22Rv1 (cell line): ENCODE measurements around the gene LEPR.
A peak's percentile ranks its signal among the peaks of the same experiment; 100 is the strongest.

Experiments
- H3K27ac ChIP-seq: fragments of 450-650 bp; 2 replicates; pipeline ENCODE4 v1.5.1; 2017
- CTCF ChIP-seq: fragments of 450-650 bp; IDR thresholded peaks from 2 replicates; pipeline ENCODE4 v1.5.1; 2017; ENCODE audit warnings: mild to moderate bottlenecking
- ZFX ChIP-seq: fragments of 450-650 bp; IDR thresholded peaks from 2 replicates; pipeline ENCODE4 v1.6.1; 2017; ENCODE audit warnings: antibody characterized with exemption, borderline replicate concordance

LEPR gene

DNA sequence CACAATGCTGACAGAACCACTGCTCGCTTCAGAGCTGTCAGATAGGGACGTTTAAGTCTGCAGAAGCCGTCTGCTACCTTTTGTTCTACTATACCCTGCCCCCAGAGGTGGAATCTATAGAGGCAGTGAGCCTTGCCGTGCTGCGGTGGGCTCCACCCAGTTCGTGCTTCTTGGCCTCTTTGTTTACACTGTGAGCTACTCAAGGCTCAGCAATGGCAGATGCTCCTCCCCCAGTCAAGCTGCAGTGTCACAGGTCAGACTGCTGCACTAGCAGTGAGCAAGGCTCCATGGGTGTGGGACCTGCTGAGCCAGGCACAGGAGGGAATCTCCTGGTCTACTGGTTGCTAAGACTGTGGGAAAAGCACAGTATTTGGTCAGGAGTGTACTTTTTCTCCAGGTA, 47.1 kb downstream of the LEPR start:
- TF ChIP-seq CTCF (peak; percentile 55), ZFX (no peak)
- peak overlapping the region; percentile 54 for H3K27ac ChIP-seq

DNA sequence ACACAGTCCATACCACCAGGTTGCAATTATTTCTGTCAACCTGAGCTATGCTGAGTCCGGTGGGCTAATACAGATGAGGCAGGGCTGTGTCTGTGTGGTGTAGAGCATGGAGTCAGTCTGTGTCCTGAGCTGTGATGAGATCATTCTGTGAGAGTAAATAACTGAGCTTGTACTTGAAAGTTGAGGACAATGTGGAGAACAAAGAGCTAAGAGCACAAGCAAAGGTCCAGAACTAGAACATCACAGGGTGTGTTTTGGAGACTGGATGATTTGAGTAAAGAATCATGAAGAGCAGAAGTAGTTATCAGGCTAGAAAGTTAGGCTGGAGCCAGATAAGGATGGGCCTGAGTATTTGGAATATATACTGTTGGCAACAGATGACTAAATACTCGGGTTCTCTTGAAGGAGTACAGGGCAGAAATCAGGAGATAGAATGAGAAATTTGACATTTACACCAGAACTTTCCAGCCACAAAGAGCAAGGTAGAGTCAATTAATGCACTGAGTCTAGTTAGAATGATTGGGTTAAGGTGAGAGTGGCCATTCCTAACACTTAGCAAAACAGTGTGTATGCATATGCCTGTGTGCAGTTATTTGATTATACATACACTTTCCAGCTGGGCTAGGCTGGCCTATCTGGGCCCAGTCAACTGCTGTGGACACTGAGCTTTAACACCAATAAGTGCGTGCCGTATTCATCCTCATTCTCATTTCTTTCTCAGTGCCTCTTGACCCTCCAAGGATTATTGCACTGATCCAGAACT, 48.8 kb downstream of the LEPR start:
- no peak overlapping the region for H3K27ac ChIP-seq
- TF ChIP-seq ZFX = no peak

DNA sequence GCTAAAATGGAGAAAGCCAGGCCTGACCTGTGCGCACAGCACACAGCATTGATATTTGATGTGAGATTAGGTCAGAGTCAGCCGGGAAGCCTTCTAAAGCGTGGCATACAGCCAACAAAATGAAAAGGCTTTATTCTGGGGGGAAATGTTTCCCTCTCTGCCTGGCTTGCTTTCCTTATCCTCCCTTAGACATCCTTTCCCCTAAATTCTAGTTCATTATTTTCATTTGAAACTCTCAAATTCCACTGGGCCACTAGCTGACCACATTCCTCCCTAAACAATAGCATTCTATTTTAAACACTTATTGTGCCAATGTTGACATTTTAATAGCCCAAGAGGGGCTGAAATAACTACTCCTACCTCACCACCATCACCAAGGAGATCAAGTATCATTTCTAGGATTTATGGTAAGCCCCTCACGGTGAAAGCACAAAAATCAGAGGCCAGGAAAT, 49.4 kb downstream of the LEPR start:
- TF ChIP-seq ZFX (no peak), CTCF (no peak)
- H3K27ac ChIP-seq = no peak overlapping the region
